PC-9 (cell line): ENCODE data around the gene ALX4. TPM values are rescaled to one million over a fixed set of nuclear protein-coding genes. Genes with fewer than 3 reads are reported as not detected.

Experiments used
- BruUV-seq: library from RNA; stranded (reverse); fragments of 400-500 nt; replicated peaks from 2 replicates; lab custom pipeline; 2021; lab: Mats Ljungman, UMichigan
- CTCF ChIA-PET: fragments of 300-600 bp; sonication (Branson Sonifier 250); formaldehyde crosslinking; loops from one replicate; lab custom pipeline; 2022; ENCODE audit warnings: antibody characterized with exemption; lab: Charles Lee
- POLR2A ChIA-PET: fragments of 300-600 bp; sonication (Branson Sonifier 250); formaldehyde crosslinking; loops from one replicate; lab custom pipeline; 2022; ENCODE audit warnings: antibody characterized with exemption; ENCODE audit not compliant: unreplicated experiment; lab: Charles Lee
- DNase-seq, 2 experiments: peaks; one replicate each; pipeline versions ENCODE4 v3.0.0 to v3.0.0-alpha.2; 2015 to 2022; ENCODE audit warnings: mixed read lengths in 1 of 2
- H2AFZ ChIP-seq: fragments of 200-600 bp; sonication (generic); 2 replicates; pipeline ENCODE4 v1.8.1; 2017; ENCODE audit warnings: antibody characterized with exemption
- H3F3A ChIP-seq: fragments of 200-600 bp; sonication (generic); 2 replicates; pipeline ENCODE4 v1.8.1; 2017; ENCODE audit warnings: antibody characterized with exemption, mild to moderate bottlenecking, low read depth; ENCODE audit not compliant: insufficient read depth
- H3K27ac ChIP-seq: fragments of 200-600 bp; sonication (generic); 2 replicates; pipeline ENCODE4 v1.6.1; 2016; ENCODE audit warnings: mixed run types
- H3K27me3 ChIP-seq: fragments of 200-600 bp; sonication (generic); 2 replicates; pipeline ENCODE4 v1.6.1; 2016; ENCODE audit warnings: low read depth, mixed run types; ENCODE audit not compliant: insufficient read depth
- H3K36me3 ChIP-seq: fragments of 200-600 bp; sonication (generic); 2 replicates; pipeline ENCODE4 v1.6.1; 2016; ENCODE audit warnings: low read depth, mixed run types
- H3K4me1 ChIP-seq: fragments of 200-600 bp; sonication (generic); replicated peaks from 2 replicates; pipeline ENCODE4 v1.6.1; 2016; ENCODE audit warnings: mixed run types; ENCODE audit not compliant: insufficient read depth
- H3K4me2 ChIP-seq: fragments of 200-600 bp; sonication (generic); 2 replicates; pipeline ENCODE4 v1.6.1; 2017; ENCODE audit warnings: mixed run types
- H3K4me3 ChIP-seq: fragments of 200-600 bp; sonication (generic); 2 replicates; pipeline ENCODE4 v1.6.1; 2016; ENCODE audit warnings: mixed run types
- H3K79me2 ChIP-seq: fragments of 200-600 bp; sonication (generic); 2 replicates; pipeline ENCODE4 v1.6.1; 2017; ENCODE audit warnings: low read depth, mixed run types
- H3K9me2 ChIP-seq: fragments of 200-600 bp; sonication (generic); 2 replicates; pipeline ENCODE4 v1.8.1; 2017; ENCODE audit warnings: mild to moderate bottlenecking; ENCODE audit not compliant: insufficient read depth
- H3K9me3 ChIP-seq: fragments of 200-600 bp; sonication (generic); 2 replicates; pipeline ENCODE4 v1.8.1; 2016; ENCODE audit warnings: low read depth; ENCODE audit not compliant: insufficient read depth
- H4K20me1 ChIP-seq: fragments of 200-600 bp; sonication (generic); 2 replicates; pipeline ENCODE4 v1.8.1; 2017; ENCODE audit not compliant: insufficient read depth
- EZH2 ChIP-seq: fragments of 200-600 bp; sonication (generic); IDR thresholded peaks from 2 replicates; pipeline ENCODE4 v1.8.0; 2017; ENCODE audit warnings: antibody characterized with exemption, low read depth
- intact Hi-C: fragments of 100-400 bp; cut with micrococcal nuclease; formaldehyde crosslinking; loops from one replicate; pipeline ENCODE4 v1.10.0; 2022; ENCODE audit not compliant: unreplicated experiment
- total RNA-seq: library from RNA; stranded (reverse); gene quantifications from 2 replicates; pipeline ENCODE4 v1.2.3, GENCODE V29; 2021
- TF ChIP-seq, protein P1 (sequence below): fragments of 200-600 bp; sonication (generic); conservative IDR thresholded peaks from 2 replicates; pipeline ENCODE4 v1.6.1; 2017; ENCODE audit warnings: mixed run types, antibody characterized with exemption, mild to moderate bottlenecking, moderate library complexity

The ALX4 gene
- total RNA-seq, 1 experiment from 2014 or later: not detected

- Histone ChIP-seq H3K4me1 (no peaks in the 10 kb centered on the region), H3K4me2 (no peak overlapping the region), H3K27ac (no peak overlapping the region), H3F3A (no peaks in the 10 kb centered on the region), H4K20me1 (no peaks in the 10 kb centered on the region), H3K36me3 (no peaks in the 10 kb centered on the region), H3K9me2 (no peaks in the 10 kb centered on the region), H2AFZ (no peak overlapping the region), H3K79me2 (no peaks in the 10 kb centered on the region), H3K9me3 (peaks cover 16% of the 10 kb centered on the region), H3K4me3 (no peak overlapping the region), H3K27me3 (no peaks in the 10 kb centered on the region)
- no peak for TF ChIP-seq EZH2
- TF ChIP-seq, protein P1, sequence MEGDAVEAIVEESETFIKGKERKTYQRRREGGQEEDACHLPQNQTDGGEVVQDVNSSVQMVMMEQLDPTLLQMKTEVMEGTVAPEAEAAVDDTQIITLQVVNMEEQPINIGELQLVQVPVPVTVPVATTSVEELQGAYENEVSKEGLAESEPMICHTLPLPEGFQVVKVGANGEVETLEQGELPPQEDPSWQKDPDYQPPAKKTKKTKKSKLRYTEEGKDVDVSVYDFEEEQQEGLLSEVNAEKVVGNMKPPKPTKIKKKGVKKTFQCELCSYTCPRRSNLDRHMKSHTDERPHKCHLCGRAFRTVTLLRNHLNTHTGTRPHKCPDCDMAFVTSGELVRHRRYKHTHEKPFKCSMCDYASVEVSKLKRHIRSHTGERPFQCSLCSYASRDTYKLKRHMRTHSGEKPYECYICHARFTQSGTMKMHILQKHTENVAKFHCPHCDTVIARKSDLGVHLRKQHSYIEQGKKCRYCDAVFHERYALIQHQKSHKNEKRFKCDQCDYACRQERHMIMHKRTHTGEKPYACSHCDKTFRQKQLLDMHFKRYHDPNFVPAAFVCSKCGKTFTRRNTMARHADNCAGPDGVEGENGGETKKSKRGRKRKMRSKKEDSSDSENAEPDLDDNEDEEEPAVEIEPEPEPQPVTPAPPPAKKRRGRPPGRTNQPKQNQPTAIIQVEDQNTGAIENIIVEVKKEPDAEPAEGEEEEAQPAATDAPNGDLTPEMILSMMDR: no peak
- no peak for DNase-seq
- intact Hi-C loops: no loop called here
- ChIA-PET POLR2A (no interaction called here), CTCF (no interaction called here)
- BruUV-seq: no TSS peak
These were observed 56.8 kb downstream of the ALX4 start for GRCh38 chr11:44252999-44253602.

GRCh38 chr11:44250421-44250820, 59.5 kb downstream of the ALX4 start:
- no peak for DNase-seq
- intact Hi-C loops: no loop called here
- Histone ChIP-seq H3K9me3 (peaks cover 16% of the 10 kb centered on the region), H3K36me3 (no peaks in the 10 kb centered on the region), H3K27ac (no peak overlapping the region), H3K79me2 (no peaks in the 10 kb centered on the region), H3K27me3 (no peaks in the 10 kb centered on the region), H3K4me1 (no peaks in the 10 kb centered on the region), H3F3A (no peaks in the 10 kb centered on the region), H3K9me2 (no peaks in the 10 kb centered on the region), H3K4me2 (no peak overlapping the region), H3K4me3 (no peak overlapping the region), H4K20me1 (no peaks in the 10 kb centered on the region), H2AFZ (no peak overlapping the region)
- TF ChIP-seq, protein P1: no peak
- no peak for TF ChIP-seq EZH2
- ChIA-PET POLR2A (no interaction called here), CTCF (no interaction called here)
- no TSS peak for BruUV-seq

- Histone ChIP-seq H3K79me2 (no peaks in the 10 kb centered on the region), H2AFZ (no peak overlapping the region), H3F3A (no peaks in the 10 kb centered on the region), H3K36me3 (no peaks in the 10 kb centered on the region), H3K9me2 (no peaks in the 10 kb centered on the region), H4K20me1 (no peaks in the 10 kb centered on the region), H3K4me1 (no peaks in the 10 kb centered on the region), H3K27me3 (no peaks in the 10 kb centered on the region), H3K4me3 (no peak overlapping the region), H3K4me2 (no peak overlapping the region), H3K9me3 (peaks cover 11% of the 10 kb centered on the region; the same call in 1 of the 2 replicates), H3K27ac (no peak overlapping the region)
- BruUV-seq: no TSS peak
- ChIA-PET POLR2A (no interaction called here), CTCF (no interaction called here)
- intact Hi-C loops: no loop called here
- TF ChIP-seq, protein P1: no peak
- no peak for TF ChIP-seq EZH2
- no peak for DNase-seq
These were observed 61.8 kb downstream of the ALX4 start for GRCh38 chr11:44248109-44248508.
